Upper lobe of left lung (tissue), 6 donors: ENCODE data around the gene DHX40. TPM values are rescaled to one million over a fixed set of nuclear protein-coding genes. Genes with fewer than 3 reads are reported as not detected.

Experiments
- ATAC-seq, 2 donors: fragments of 200-7000 bp; cut with Tn5 transposase; one replicate each; pipeline ENCODE4 v1.9.1; 2022; ENCODE audit warnings: mild to moderate bottlenecking in 2 of 2, moderate library complexity in 2 of 2; ENCODE audit not compliant: low FRiP score in 2 of 2
- DNase-seq, 2 donors: peaks; one replicate each; pipeline ENCODE4 v3.0.0-alpha.2; 2019 to 2020
- H3K27ac ChIP-seq, 4 donors: fragments of 200-600 bp; sonication (generic); one replicate each; pipeline ENCODE4 v1.5.1; 2016 to 2019
- H3K27me3 ChIP-seq, 4 donors: fragments of 200-600 bp; sonication (generic); one replicate each; pipeline ENCODE4 v1.5.1; 2017 to 2019
- H3K36me3 ChIP-seq, 4 donors: fragments of 200-600 bp; sonication (generic); one replicate each; pipeline ENCODE4 v1.5.1; 2016 to 2019
- H3K4me1 ChIP-seq, 4 donors: fragments of 200-600 bp; sonication (generic); one replicate each; pipeline ENCODE4 v1.5.1; 2018 to 2019
- H3K4me3 ChIP-seq, 4 donors: fragments of 200-600 bp; sonication (generic); one replicate each; pipeline ENCODE4 v1.5.1; 2017 to 2019; ENCODE audit warnings: mild to moderate bottlenecking in 2 of 4, moderate library complexity in 1 of 4
- H3K9me3 ChIP-seq, 4 donors: fragments of 200-600 bp; sonication (generic); one replicate each; pipeline ENCODE4 v1.5.1; 2018 to 2019
- CTCF ChIP-seq, 6 experiments: fragments of 450-650 bp in 4 of 6; fragments of 200-600 bp in 2 of 6; sonication (generic) in 2 of 6; IDR thresholded peaks; one replicate each; pipeline ENCODE4 v1.5.1; 2016 to 2019; ENCODE audit warnings: antibody characterized with exemption in 6 of 6
- EP300 ChIP-seq, 4 donors: sonication (generic); formaldehyde crosslinking; IDR thresholded peaks; one replicate each; pipeline ENCODE4 v1.5.1; 2017; ENCODE audit warnings: antibody characterized with exemption in 4 of 4, control low read depth in 2 of 4
- POLR2A ChIP-seq, 4 donors: fragments of 450-650 bp; IDR thresholded peaks; one replicate each; pipeline ENCODE4 v1.5.1; 2016 to 2017; ENCODE audit warnings: antibody characterized with exemption in 4 of 4, mild to moderate bottlenecking in 2 of 4
- POLR2AphosphoS5 ChIP-seq, 2 donors: sonication (generic); formaldehyde crosslinking; IDR thresholded peaks; one replicate each; pipeline ENCODE4 v1.5.1; 2017; ENCODE audit warnings: antibody characterized with exemption in 2 of 2
- WGBS, 2 donors: methylation state at CpG; one replicate each; pipeline ENCODE4 v1.1.5; 2017 to 2018; 5-methylcytosine and 5-hydroxymethylcytosine counted together
- total RNA-seq, 6 donors: library from RNA; depleted of rRNA in 4 of 6; stranded (reverse); fragments of >200 nt in 4 of 6; gene quantifications; one replicate each; pipeline versions ENCODE4 v1.1.0 to v1.2.1, GENCODE V29; 2016 to 2021
- donor health status: DM: no; HTN: no; CAD: no; lungs with moderate emphysema.
- donor health status: DM: no; HTN: yes; CAD: no; lungs with severe emphysema.

Gene DHX40
- total RNA-seq, 6 donors from 2014 or later, result 11.8 to 63.2 (median 21.0) TPM

- H3K4me1 ChIP-seq, result peaks cover 34 to 43% (median 37%) of the 10 kb centered on the region in 4 donors
- no peak for TF ChIP-seq EP300 (IDR thresholded peaks at IDR 0.05)
- TF ChIP-seq POLR2A (IDR thresholded peaks at IDR 0.05), result no peak
- TF ChIP-seq CTCF (IDR thresholded peaks at IDR 0.05), result no peak
- no peak for TF ChIP-seq POLR2AphosphoS5 (IDR thresholded peaks at IDR 0.05)
- ATAC-seq, result no peak
- no peaks in the 10 kb centered on the region for H3K27me3 ChIP-seq
- no peaks in the 10 kb centered on the region for H3K9me3 ChIP-seq
- DNase-seq, result no peak
- H3K4me3 ChIP-seq, result peak overlapping the region; percentile 48 to 84 (median 77)
- H3K36me3 ChIP-seq, result no peaks in the 10 kb centered on the region
- WGBS, 2 donors, result 0 to 2% methylated on average over 6 to 11 of the region's 11 CpGs
- H3K27ac ChIP-seq, result peak overlapping the region; percentile 96 to 100 (median 97)
Measured at GRCh38 chr17:59619035-59619297, 53.6 kb downstream of the DHX40 start.

- H3K27me3 ChIP-seq, result no peaks in the 10 kb centered on the region
- 0 to 1% methylated on average over 20 to 47 of the region's 65 CpGs for WGBS, 2 donors
- DNase-seq (peak; percentile 95 to 96), ATAC-seq (peak; percentile 97)
- TF ChIP-seq CTCF (IDR thresholded peaks at IDR 0.05), result peak in 2 of 6 experiments; percentile 17 to 18
- peak; percentile 54 to 97 (median 82) for TF ChIP-seq POLR2A (IDR thresholded peaks at IDR 0.05)
- TF ChIP-seq POLR2AphosphoS5 (IDR thresholded peaks at IDR 0.05), result peak; percentile 91 to 97
- TF ChIP-seq EP300 (IDR thresholded peaks at IDR 0.05), result peak in 3 of 4 donors; percentile 10 to 51 (median 45)
- H3K9me3 ChIP-seq, result no peaks in the 10 kb centered on the region
- H3K4me3 ChIP-seq, result peak within 1 kb of the TSS; percentile 48 to 84 (median 77)
- peaks cover 38 to 48% (median 41%) of the 10 kb centered on the region in 4 donors for H3K4me1 ChIP-seq
- no peaks in the 10 kb centered on the region for H3K36me3 ChIP-seq
- H3K27ac ChIP-seq, result peak within 1 kb of the TSS; percentile 96 to 100 (median 97)
Measured at GRCh38 chr17:59619298-59620063, 54.1 kb downstream of the DHX40 start, which contains the start of gene CLTC. CLTC (plus strand) TSS chr17:59619895; CDS start chr17:59620132, 237 bp downstream.

- Histone ChIP-seq H3K36me3 (no peaks in the 10 kb centered on the region), H3K27ac (peak overlapping the region; percentile 96 to 100 (median 97)), H3K4me1 (peaks cover 42 to 54% (median 45%) of the 10 kb centered on the region in 4 donors), H3K27me3 (no peaks in the 10 kb centered on the region), H3K4me3 (peak overlapping the region; percentile 48 to 84 (median 77)), H3K9me3 (no peaks in the 10 kb centered on the region)
- 0% methylated on average over 12 to 13 of the region's 13 CpGs for WGBS, 2 donors
- TF ChIP-seq EP300 (IDR thresholded peaks at IDR 0.05), result no peak
- TF ChIP-seq CTCF (IDR thresholded peaks at IDR 0.05), result no peak
- no peak for TF ChIP-seq POLR2A (IDR thresholded peaks at IDR 0.05)
- TF ChIP-seq POLR2AphosphoS5 (IDR thresholded peaks at IDR 0.05), result no peak
- DNase-seq (no peak), ATAC-seq (no peak)
Measured at GRCh38 chr17:59620064-59620359, 54.6 kb downstream of the DHX40 start.

- no peaks in the 10 kb centered on the region for H3K36me3 ChIP-seq
Measured at GRCh38 chr17:59620518-59621259, 55.3 kb downstream of the DHX40 start.

More at GRCh38 chr17:59620518-59621259, 55.3 kb downstream of the DHX40 start:
- Histone ChIP-seq H3K4me1 (peaks cover 48 to 60% (median 51%) of the 10 kb centered on the region in 4 donors), H3K27me3 (no peaks in the 10 kb centered on the region), H3K27ac (peak overlapping the region; percentile 96 to 100 (median 97)), H3K4me3 (peak overlapping the region; percentile 48 to 84 (median 77)), H3K9me3 (no peaks in the 10 kb centered on the region)
- TF ChIP-seq CTCF (IDR thresholded peaks at IDR 0.05) (no peak), POLR2A (IDR thresholded peaks at IDR 0.05) (no peak)
- DNase-seq (peak in 1 of 2 donors; percentile 56), ATAC-seq (peak in 1 of 2 donors; percentile 6)
- WGBS, 2 donors, result 3 to 4% methylated on average over 12 to 14 of the region's 14 CpGs
